Kidney epithelial cell (primary cell): ENCODE results near the gene KIAA1191. TPM values are rescaled to one million over a fixed set of nuclear protein-coding genes. Genes with fewer than 3 reads are reported as not detected.

ENCODE experiments used
- DNase-seq: peaks from one replicate; pipeline ENCODE4 v3.0.0-alpha.2; 2010; ENCODE audit warnings: low read depth
- H3K27me3 ChIP-seq: 2 replicates; pipeline ENCODE4 v1.6.0; 2011; ENCODE audit warnings: low read length; ENCODE audit not compliant: control insufficient read depth, insufficient read depth
- H3K36me3 ChIP-seq: 2 replicates; pipeline ENCODE4 v1.5.1; 2011; ENCODE audit warnings: low read length; ENCODE audit not compliant: control insufficient read depth, insufficient read depth
- H3K4me3 ChIP-seq: 2 replicates; pipeline ENCODE4 v1.5.1; 2011; ENCODE audit warnings: low read depth, mild to moderate bottlenecking, control low read depth, low read length
- total RNA-seq: library from RNA; depleted of rRNA; stranded (reverse); fragments of >200 nt; gene quantifications from 2 replicates; pipeline ENCODE4 v1.2.3, GENCODE V29; 2015
- TF ChIP-seq, protein P1 (sequence below): IDR thresholded peaks from 2 replicates; pipeline ENCODE4 v1.5.1; 2011; ENCODE audit warnings: mild to moderate bottlenecking, moderate library complexity, low read length, control low read depth, inconsistent platforms; ENCODE audit not compliant: insufficient read depth, poor library complexity, severe bottlenecking

KIAA1191 gene
- total RNA-seq, 1 donor from 2014 or later: 92.4 TPM

DNA sequence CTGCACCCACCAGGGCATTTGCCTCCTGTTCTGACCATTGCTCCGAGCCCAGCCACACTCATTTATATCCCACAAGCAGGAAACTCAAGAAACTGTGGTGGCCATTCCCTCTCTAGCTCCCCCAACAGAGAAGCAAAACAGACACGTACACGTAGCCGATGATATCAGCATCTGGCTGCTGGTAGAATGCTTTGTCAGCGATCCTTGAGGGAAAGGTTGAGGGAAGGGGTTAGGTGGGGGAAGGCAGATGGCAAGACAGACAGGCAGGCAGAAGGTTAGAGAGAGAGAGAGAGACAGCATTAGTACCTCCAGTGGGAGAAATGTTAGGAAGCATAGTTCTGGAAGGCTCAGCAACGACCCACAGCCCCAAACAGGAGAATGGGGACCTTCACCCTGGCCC lies 34.8 kb upstream of the KIAA1191 start:
- TF ChIP-seq, protein P1, sequence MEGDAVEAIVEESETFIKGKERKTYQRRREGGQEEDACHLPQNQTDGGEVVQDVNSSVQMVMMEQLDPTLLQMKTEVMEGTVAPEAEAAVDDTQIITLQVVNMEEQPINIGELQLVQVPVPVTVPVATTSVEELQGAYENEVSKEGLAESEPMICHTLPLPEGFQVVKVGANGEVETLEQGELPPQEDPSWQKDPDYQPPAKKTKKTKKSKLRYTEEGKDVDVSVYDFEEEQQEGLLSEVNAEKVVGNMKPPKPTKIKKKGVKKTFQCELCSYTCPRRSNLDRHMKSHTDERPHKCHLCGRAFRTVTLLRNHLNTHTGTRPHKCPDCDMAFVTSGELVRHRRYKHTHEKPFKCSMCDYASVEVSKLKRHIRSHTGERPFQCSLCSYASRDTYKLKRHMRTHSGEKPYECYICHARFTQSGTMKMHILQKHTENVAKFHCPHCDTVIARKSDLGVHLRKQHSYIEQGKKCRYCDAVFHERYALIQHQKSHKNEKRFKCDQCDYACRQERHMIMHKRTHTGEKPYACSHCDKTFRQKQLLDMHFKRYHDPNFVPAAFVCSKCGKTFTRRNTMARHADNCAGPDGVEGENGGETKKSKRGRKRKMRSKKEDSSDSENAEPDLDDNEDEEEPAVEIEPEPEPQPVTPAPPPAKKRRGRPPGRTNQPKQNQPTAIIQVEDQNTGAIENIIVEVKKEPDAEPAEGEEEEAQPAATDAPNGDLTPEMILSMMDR: no peak
- H3K36me3 ChIP-seq: peaks cover 2% of the 10 kb centered on the region
- no peaks in the 10 kb centered on the region for H3K27me3 ChIP-seq
- no peak for DNase-seq
- H3K4me3 ChIP-seq: no peak overlapping the region

GRCh38 chr5:176394881-176395675 lies 33.5 kb upstream of the KIAA1191 start:
- H3K27me3 ChIP-seq: no peaks in the 10 kb centered on the region
- no peak for DNase-seq
- H3K36me3 ChIP-seq: peaks cover 2% of the 10 kb centered on the region
- no peak overlapping the region for H3K4me3 ChIP-seq
- TF ChIP-seq, protein P1: no peak

DNA sequence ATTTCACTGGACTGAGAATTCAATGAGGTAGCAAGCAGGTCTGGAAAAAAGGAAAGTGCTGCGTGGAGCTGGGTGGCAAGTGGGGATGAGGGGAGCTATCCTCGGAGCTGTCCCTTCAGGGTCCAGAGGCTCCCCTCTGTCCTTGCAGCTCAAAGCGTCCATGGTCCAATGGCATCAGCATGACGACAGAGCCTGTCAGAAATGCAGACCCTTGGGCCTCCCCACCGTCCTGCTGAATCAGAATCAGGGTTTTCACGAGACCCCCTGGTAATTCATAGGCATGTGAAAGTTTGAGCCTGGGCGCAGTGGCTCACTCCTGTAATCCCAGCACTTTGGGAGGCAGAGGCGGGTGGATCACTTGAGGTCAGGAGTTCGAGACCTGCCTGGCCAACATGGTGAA lies 32.5 kb upstream of the KIAA1191 start:
- DNase-seq: no peak
- TF ChIP-seq, protein P1: no peak
- H3K36me3 ChIP-seq: peaks cover 2% of the 10 kb centered on the region
- no peak overlapping the region for H3K4me3 ChIP-seq
- no peaks in the 10 kb centered on the region for H3K27me3 ChIP-seq

DNA sequence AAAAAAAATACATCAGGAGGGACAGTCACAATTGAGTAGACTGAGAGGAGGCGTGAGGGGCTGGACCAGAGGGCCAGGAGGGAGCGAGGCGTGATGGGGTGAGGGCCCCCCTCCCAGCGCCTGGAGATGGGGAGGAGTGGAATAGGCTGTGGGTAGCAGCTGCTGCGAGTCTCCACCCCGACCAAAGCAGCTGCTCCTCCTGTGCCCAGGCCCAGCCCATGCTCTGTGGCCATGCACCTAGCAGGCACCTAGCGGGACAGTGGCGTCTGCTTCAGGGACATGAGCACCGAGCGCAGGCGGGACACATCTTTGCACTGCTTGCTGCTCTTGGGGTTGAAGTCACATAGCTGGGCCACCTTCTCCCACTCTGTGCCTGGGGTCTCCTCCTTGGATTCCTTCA lies 31.0 kb upstream of the KIAA1191 start:
- Histone ChIP-seq H3K27me3 (no peaks in the 10 kb centered on the region), H3K4me3 (no peak overlapping the region), H3K36me3 (peaks cover 2% of the 10 kb centered on the region)
- no peak for DNase-seq
- TF ChIP-seq, protein P1: no peak

DNA sequence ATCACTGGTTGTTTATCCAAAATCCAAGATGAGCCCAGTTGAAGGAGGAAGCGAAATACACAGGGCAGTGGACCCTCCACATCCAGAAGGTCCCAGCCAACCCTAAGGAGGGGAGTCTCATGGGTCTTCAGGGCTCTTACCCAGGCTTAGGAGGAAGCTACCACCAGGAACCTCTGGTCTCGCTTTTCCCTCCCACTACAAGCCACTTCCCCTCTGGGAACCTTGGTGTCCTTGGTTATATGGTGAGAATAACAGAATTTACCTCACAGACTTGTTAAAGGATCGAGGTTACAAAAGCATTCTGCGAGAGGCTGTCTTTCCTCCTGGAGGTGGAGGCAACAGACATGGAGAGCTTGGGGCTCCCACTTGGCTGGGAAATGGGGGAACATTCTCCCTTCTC lies 30.4 kb upstream of the KIAA1191 start:
- no peak for DNase-seq
- no peak overlapping the region for H3K4me3 ChIP-seq
- no peaks in the 10 kb centered on the region for H3K27me3 ChIP-seq
- TF ChIP-seq, protein P1: no peak
- H3K36me3 ChIP-seq: peaks cover 2% of the 10 kb centered on the region

DNA sequence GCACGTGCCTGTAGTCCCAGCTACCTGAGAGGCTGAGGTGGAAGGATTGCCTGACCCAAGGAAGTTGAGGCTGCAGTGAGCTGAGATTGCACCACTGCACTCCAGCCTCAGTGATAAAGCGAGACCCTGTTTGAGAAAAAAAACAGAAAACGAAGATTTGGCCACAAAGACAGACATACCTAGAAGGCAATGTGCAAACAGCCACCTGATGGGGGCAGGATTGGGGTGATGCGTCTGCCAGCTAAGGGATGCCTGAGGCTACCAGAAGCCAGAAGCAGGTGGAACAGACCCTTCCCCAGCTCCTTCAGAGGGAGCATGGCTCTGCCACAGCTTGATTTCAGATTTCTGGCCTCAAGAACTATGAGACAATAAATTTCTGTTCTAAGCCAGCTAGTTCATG lies 29.9 kb upstream of the KIAA1191 start:
- H3K27me3 ChIP-seq: no peaks in the 10 kb centered on the region
- no peak for DNase-seq
- H3K36me3 ChIP-seq: peaks cover 2% of the 10 kb centered on the region
- TF ChIP-seq, protein P1: no peak
- no peak overlapping the region for H3K4me3 ChIP-seq
